A549 treated with AZD9567 at 1 μM for 4 hours (cell line): Measurements from ENCODE around the gene ZNF268. TPM values are rescaled to one million over a fixed set of nuclear protein-coding genes. Genes with fewer than 3 reads are reported as not detected.

Source experiments
- total RNA-seq: library from RNA; stranded (reverse); fragments of 200-300 nt; extraction: Qiagen RNA extraction; gene quantifications from 5 replicates; pipeline ENCODE4 v1.2.3, GENCODE V29; 2022; ENCODE audit not compliant: insufficient read depth

Gene ZNF268
- 8.0 to 10.4 TPM (median 10.2 TPM) in 5 replicates for total RNA-seq

GRCh38 chr12:133181238-133181959, at the start of gene ZNF268:
Gene ZNF268 (plus strand): TSS chr12:133181495. CDS start chr12:133181998, 503 bp downstream.

GRCh38 chr12:133235401-133236112, 54.3 kb downstream of the ZNF268 start, which contains the start of gene ANHX:
Gene ANHX (minus strand): TSS chr12:133235877. CDS start chr12:133234356, 1,521 bp downstream.

Other genes with a start within 250 kb of the ZNF268 start
- gene ZNF605, start 225.2 kb upstream of the ZNF268 start, total RNA-seq, result 1.8 to 3.2 TPM (median 2.8 TPM) in 5 replicates
- 6.5 to 8.1 TPM (median 7.4 TPM) in 5 replicates for gene ZNF26, start 195.1 kb upstream of the ZNF268 start, total RNA-seq
- 10.7 to 15.2 TPM (median 13.3 TPM) in 5 replicates for gene ZNF84, start 144.0 kb upstream of the ZNF268 start, total RNA-seq
- 8.2 to 9.6 TPM (median 8.9 TPM) in 5 replicates for gene ZNF140, start 100.6 kb upstream of the ZNF268 start, total RNA-seq
- gene ZNF891, start 51.2 kb upstream of the ZNF268 start, total RNA-seq, result 0.26 to 0.40 TPM (median 0.33 TPM) in 5 replicates
- gene ZNF10, start 50.9 kb upstream of the ZNF268 start, total RNA-seq, result 1.1 to 1.9 TPM (median 1.7 TPM) in 5 replicates
- gene ANHX, start 54.4 kb downstream of the ZNF268 start, total RNA-seq, result not detected in 5 replicates